Posterior vena cava (tissue), 2 donors: ENCODE results near the gene MAP2K1. TPM values are rescaled to one million over a fixed set of nuclear protein-coding genes. Genes with fewer than 3 reads are reported as not detected.
"Not testable (repeated sequence)": the region's sequence is repeated elsewhere in the genome, so short reads cannot be mapped to it uniquely, and the experiment has no call there.

Source experiments
- DNase-seq: peaks from one replicate; pipeline ENCODE4 v3.0.0-alpha.2; 2020; ENCODE audit warnings: low spot score
- intact Hi-C, 2 donors: fragments of 100-400 bp; cut with DNase I; formaldehyde crosslinking; loops; one replicate each; pipeline versions ENCODE4 v1.14.1 to v1.14.2; 2022 to 2023
- long read RNA-seq, 2 donors: library from polyadenylated mRNA; unstranded; transcript quantifications; one replicate each; pipeline ENCODE4 v2.0.0, GENCODE V29; 2020 to 2021
- total RNA-seq, 2 donors: library from RNA; stranded (reverse); fragmentation: NEBNext Ultra II Directional; extraction: Animal tissue kit (Norgen Biotek cat#: 25700); gene quantifications; one replicate each; pipeline ENCODE4 v1.2.1, GENCODE V29; 2021
- donor health status: DM: yes; HTN: yes; CAD: no.
- donor health status: DM: yes; HTN: yes; CAD: no.

Gene MAP2K1
- 10 to 100 TPM; 36.6 to 70.4 TPM for total RNA-seq
- long read RNA-seq, donor 1, transcript MAP2K1-201 (11 exons, 3,410 nt): major isoform, 10 of 13 reads
- long read RNA-seq, donor 1, partial matches to known transcripts: 2 of 13 reads
- long read RNA-seq, donor 1, other reads (novel, unspliced or antisense): 1 of 13 reads
- long read RNA-seq, donor 2, partial matches to known transcripts: 21 of 23 reads
- long read RNA-seq, donor 2, other reads (novel, unspliced or antisense): 2 of 23 reads

DNA sequence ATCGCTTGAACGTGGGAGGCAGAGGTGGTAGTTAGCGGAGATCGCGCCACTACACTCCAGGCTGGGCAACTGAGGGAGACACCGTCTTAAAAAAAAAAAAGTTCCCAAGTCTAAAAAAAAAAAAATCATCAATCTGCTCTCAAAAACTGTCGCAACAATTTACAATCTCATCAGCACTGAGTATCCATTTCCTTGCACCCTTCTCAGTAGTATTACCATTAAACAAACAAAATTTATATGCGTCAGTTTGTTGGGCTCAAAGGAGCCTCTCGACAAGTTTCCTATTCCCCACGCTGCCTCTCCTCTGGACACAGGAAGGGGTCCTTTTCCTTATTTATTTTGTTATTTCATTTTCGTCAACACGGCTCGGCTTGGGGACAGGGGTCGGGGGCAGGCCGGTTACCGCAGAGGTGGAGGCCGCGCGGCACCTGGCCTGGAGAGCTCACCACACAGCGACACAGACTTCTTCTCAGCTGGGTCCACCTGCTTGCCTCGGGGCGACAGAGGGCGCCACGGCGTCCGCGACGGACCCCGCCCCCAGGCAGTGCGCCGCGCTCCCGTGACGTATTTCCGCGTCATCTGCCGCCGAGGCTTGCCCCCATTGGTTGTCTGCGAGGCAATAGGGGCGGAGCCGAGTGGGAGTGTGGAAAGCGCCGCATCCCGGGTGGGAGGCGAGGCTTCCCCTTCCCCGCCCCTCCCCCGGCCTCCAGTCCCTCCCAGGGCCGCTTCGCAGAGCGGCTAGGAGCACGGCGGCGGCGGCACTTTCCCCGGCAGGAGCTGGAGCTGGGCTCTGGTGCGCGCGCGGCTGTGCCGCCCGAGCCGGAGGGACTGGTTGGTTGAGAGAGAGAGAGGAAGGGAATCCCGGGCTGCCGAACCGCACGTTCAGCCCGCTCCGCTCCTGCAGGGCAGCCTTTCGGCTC, at the start of gene MAP2K1:
MAP2K1 (plus strand) TSS at position 709 of the 920 bp plus-strand sequence. CDS start 436 bp downstream, outside the sequence.
- intact Hi-C loops: loop anchor here (5.0 kb wide), 1 partner anchor 111 kb away; the partner anchor contains the start of gene SNAPC5 (in 2 of the 2)
- peak; percentile 100 for DNase-seq

DNA sequence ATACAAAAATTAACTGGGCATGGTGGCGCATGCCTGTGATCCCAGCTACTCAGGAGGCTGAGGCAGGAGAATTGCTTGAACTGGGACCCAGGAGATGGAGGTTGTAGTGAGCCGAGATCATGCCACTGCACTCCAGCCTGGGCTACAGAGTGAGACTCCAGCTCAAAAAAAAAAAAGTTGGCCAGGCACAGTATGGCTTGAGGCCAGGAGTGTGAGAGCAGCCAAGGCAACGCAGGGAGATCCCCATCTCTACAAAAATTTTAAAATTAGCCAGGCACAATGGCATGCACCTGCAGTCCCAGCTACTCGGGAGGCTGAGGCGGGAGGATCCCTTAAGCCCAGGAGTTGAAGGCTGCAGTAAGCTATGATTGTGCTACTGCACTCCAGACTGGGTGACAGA, 38.2 kb upstream of the MAP2K1 start:
- DNase-seq, intact Hi-C loops: not testable (repeated sequence)

DNA sequence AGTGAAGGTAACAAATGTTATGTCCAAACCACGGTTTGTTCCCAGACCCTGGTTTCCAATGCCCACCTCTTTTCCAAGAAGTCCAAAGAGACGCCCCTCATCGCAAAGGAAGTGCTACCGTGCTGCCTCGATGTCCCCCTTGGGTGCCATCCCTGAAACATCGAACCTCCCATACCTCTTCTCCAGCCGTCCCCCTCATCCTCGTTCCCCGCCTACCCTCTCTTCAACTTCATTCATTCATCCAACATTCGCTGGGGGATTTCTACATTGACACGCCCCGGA, 30.7 kb upstream of the MAP2K1 start:
- intact Hi-C loops: no loop called here

DNA sequence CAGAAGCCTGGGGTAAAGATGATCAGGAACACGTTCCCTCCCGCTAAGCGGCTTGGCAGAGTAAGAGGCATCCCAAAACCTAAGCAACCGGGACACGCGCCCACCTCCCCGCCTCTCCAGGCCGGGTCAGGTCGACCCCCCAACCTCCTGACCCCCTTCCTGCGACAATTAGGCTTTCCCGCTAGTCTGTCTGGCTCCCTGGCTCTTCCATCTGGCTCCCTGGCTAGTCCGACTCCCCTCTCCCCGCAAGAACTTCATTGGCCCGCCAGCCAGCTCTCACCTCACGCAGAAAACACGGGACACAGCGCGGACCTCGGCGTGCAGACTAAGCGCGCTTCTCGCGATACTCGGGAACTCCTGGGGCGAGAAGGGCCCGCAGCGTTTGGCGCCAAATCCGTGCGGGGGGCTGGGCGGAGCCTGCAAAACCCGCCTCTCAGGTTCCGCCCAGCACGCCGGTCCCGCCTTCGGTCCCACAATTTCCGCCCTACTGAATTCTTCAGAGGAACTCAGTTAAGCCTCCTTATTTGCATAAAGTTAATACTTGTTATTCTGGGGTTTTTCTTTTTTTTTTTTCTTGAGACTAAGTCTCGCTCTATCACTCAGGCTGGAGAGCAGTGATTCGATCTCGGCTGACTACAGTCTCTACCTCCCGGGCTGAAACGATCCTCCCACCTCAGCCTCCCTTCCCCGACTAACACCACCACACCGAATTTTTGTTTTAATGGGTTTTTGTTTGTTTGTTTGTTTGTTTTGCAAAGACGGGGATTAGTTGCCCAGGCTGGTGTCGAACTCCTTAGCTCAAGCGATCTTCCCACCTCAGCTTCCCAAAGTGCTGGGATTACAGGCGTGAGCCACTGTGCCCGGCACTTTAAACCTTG, 30.1 kb upstream of the MAP2K1 start, which contains the start of gene TIPIN:
TIPIN (minus strand) TSS at position 327 of the 878 bp plus-strand sequence. CDS start 3,738 bp downstream, outside the sequence.
- intact Hi-C loops: no loop called here
- peak; percentile 99 for DNase-seq

More for the DNA sequence above, 30.7 kb upstream of the MAP2K1 start:
- no peak for DNase-seq

DNA sequence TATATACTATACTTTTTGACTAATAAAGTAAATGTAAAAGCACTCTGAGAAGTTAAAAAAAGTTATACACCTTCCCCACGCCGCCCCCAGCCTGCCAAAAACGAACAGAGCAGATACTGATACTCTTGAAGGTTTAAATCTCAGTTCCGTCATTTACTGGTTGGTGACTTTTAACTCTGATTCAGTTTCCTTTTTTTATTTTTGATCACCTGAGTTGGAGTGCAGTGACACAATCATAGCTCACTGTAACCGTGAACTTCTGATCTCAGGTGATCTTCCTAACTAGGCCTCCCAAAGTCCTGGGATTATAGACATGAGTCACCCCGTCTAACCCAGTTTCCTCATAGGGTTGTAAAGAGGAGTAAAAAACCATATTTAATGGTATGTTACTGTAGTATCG, 27.0 kb upstream of the MAP2K1 start:
- DNase-seq: no peak
- intact Hi-C loops: no loop called here

DNA sequence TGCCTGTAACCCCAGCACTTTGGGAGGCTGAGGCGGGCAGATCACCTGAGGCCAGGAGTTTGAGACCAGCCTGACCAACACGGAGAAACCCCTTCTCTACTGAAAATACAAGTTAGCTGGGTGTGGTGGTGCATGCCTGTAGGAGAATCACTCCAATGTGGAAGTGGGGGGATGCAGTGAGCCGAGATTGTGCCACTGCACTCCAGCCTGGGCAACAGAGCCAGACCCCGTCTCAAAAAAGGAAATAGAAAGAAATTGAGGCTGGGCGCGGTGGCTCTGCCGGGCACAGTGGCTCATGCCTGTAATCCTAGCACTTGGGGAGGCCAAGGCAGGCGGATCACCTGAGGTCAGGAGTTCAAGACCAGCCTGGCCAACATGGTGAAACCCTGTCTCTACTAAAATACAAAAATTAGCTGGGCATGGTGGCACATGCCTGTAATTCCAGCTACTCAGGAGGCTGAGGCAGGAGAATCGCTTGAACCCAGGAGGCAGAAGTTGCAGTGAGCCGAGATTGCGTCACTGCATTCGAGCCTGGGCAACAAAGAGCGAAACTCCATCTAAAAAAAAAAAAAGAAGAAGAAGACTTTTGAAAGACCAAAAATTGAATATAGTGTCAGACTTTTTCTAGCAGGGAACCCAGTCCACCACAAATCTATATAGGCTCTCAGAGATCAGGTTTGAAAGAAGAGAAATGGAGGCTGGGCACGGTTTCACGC, 24.8 kb upstream of the MAP2K1 start:
- DNase-seq, intact Hi-C loops: not testable (repeated sequence)

DNA sequence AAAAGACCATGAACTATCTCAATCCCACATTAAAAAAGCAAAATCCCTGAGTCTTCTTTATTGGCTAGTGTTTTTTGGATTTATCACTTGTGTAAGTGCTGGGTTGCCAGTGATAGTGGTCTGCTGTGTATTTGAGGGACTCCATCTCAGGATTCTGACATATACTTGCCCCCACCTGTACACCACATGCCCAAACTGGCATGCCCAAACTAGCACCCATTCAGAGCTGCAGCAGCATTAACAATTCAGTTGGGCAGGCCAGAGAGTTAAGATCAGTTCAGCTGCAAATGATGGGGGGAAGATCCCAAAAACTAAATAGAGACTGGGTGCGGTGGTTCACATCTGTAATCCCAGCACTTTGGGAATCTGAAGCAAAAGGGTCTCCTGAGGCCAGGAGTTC, 23.9 kb upstream of the MAP2K1 start:
- DNase-seq: no peak
- intact Hi-C loops: no loop called here

DNA sequence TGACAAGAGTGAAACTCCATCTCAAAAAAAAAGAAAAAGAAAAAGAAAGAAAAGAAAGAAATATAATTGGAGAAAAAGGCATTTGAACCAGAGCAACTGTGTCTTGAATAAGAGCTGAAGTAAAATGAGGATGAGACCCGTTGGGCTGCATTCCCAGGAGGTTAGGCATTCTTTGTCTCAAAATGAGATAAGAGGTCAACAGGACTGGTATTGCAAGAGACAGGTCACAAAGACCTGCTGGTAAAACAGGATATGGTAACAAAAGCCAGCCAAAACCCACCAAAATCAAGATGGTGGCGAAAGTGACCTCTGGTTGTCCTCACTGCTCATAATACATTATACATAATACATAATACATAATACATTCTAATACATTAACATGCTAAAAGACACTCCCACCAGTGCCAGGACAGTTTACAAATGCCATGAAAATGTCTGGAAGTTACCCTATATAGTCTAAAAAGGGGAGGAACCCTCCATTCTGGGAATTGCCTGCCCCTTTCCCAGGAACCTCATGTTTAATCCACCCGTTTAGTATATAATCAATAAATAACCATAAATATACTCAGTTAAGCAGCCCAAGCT, 21.7 kb upstream of the MAP2K1 start:
- no peak for DNase-seq
- intact Hi-C loops: no loop called here

DNA sequence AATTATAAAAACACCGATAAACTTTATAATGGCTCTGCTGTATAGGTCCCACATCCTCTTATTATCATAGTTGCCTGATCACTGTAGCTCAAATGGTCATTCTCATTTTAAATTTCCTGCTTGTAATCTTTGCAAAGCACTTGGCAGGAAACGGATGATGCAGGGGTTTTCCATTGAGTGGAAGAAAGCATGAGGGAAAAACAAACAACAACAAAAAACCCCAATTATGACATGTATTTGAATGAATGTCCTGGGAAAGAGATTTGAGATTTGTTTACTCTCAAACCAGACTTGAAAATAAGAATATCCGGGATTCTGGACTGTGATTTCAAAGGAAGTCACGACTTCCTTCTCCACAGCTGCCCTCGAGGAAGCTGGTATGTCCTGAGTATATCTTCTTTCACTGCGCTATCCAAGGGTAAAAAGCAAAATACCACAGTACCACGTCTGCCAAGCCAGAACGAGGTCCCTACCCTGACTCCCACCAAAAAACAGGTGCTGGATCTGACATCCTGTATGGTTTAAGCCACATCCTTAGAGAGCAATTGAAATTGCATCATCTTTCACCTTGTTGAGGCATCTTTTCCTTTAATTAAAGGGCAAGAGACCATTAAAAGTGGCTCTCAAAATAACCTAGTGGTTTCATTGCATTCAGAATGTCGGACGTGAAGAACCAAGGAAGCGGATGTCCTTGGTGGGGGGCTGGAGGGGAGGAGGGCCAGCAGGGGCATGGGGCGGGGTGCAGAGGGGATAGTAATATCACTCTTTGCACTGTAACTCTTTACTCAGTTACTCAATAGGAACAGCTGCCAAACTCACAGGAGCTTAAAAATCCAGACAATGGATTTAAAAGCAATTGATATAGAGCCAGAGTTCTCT, 16.7 kb upstream of the MAP2K1 start:
- intact Hi-C loops: no loop called here
- DNase-seq: no peak

DNA sequence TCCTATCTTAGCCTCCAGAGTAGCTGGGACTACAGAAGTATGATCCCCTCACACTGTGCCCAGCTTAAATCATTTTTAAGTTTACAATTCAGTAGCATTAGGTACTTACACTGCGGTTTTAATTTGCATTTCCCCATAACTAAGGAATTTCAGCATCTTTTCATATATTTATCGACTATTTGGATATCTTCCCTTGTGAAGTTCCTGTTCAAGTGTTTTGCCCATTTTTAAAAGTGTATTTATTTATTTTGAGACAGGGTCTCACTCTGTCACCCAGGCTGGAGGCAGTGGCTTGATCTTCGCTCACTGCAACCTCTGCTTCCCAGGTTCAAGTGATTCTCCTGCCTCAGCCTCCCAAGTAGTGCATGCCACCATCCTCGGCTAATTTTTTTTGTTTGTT, 12.5 kb upstream of the MAP2K1 start:
- DNase-seq: no peak
- intact Hi-C loops: no loop called here

DNA sequence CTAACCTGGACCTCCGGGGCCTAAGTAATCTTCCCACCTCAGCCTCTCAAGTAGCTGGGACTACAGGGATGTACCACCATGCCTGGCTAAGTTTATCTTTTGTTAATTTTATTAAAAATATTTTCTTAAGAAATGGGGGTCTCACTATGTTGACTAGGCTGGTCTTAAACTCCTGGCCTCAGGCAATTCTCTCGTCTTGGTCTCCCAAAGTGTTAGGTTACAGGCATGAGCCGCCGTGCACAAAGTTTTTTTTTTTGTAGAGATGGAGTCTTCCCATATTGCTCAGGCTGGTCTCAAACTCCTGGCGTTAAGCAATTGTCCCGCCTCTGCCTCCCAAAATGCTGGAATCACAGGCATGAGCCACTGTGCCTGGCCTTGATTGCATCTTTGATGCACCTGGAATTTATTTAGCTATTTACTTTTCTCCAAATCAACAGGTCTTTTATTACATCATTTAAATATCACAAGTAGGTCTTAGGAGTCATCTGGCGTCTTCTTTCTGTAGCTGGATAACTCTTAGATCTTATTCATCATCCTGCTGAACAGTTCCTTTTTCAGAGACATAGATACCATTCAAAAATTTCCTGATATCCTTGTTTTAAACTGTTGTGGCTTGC, 7.8 kb upstream of the MAP2K1 start:
- no peak for DNase-seq
- intact Hi-C loops: no loop called here

DNA sequence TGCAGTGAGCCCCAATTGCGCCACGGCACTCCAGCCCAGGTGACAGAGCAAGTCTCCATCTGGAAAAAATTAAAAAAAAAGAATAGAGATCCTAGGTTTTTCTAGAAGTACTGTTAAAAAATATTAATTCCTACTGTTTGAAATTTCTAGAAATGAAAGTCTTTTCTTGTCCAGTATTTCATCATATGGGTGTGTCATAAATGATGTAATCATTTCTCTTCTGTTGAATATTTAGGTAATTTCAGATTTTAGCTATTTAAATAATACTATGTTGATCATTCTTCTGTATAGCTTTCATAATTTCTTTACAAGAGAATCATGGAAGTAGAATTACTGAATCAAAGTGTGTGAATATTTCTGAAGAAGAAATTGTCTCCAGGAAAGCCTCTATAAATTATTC, 5.3 kb upstream of the MAP2K1 start:
- DNase-seq, intact Hi-C loops: not testable (repeated sequence)

DNA sequence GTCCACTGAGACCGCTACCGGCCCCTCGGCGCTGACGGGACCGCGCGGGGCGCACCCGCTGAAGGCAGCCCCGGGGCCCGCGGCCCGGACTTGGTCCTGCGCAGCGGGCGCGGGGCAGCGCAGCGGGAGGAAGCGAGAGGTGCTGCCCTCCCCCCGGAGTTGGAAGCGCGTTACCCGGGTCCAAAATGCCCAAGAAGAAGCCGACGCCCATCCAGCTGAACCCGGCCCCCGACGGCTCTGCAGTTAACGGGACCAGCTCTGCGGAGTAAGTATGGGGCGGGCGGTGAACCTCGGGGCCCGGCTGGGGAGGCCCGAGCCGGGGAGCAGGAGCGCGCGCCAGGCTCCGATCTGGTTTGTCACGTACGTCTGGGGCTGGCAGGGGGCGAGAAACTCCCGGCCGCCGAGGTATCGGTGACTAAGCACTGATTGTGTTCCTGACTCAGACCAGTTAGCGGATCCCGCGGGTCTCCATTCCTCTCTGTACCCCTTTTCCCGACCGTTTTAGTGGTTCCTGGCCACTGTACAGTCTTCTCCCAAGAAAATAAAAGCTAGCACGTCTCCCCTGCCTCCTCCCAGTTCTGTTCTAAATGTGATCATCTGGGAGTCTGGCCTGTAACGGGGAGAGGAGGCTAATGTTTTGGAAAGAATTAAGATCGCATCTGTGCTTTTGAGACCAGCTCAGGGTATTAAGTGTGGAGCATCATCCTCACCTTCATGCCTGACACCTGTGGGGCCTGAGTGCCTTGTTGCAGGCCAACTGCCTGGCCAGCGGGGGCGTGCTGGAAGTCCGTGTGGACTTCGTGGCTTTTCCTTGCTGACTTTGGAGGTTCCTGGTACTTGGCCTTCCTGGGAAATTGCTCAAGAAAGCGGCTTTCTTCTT, 691 bp downstream of the MAP2K1 start:
- DNase-seq: peak; percentile 91
- intact Hi-C loops: loop anchor here (5.0 kb wide), 1 partner anchor 110 kb away; the partner anchor contains the start of gene SNAPC5 (in 2 of the 2)

DNA sequence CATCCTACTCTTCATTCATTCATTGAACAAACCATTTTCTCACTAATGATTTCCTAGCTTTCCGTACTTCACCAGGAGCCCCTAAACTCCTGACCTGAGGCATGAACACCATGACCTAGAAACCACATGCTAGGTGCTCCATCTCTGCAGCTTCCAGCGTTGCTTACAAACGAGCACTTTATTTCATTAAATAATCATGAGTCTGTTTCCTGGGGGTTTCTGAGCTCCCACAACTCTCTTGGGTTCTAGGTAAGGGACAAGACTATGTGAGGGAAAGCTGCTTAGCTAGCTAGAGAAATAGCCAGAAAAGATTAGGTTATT, 1.3 kb downstream of the MAP2K1 start:
- no peak for DNase-seq
- intact Hi-C loops: loop anchor here (5.0 kb wide), 1 partner anchor 109 kb away; the partner anchor contains the start of gene SNAPC5 (in 2 of the 2)

DNA sequence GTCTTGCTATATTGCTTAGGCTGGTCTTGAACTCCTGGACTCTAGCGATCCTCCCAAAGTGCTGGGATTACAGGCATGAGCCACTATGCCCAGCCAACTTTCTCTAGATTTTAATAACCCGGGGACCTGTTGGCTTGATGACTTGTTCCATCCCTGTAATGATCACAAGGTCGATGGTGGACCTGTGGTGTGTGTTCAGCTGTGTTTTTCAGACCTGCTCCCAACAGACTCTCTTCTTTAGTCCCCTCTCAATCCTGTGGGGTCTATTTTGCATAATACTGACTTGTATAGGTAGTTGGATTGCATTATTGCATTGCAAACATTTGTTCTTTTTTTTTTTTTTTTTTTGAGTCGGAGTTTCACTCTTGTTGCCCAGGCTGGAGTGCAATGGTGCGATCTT, 1.9 kb downstream of the MAP2K1 start:
- no peak for DNase-seq
- intact Hi-C loops: loop anchor here (5.0 kb wide), 1 partner anchor 109 kb away; the partner anchor contains the start of gene SNAPC5 (in 2 of the 2)
